22Rv1 (cell line): ENCODE measurements around the gene ADAMTS15.

ENCODE experiments used
- CTCF ChIP-seq: fragments of 450-650 bp; IDR thresholded peaks from 2 replicates; pipeline ENCODE4 v1.5.1; 2017; ENCODE audit warnings: mild to moderate bottlenecking
- ZFX ChIP-seq: fragments of 450-650 bp; IDR thresholded peaks from 2 replicates; pipeline ENCODE4 v1.6.1; 2017; ENCODE audit warnings: antibody characterized with exemption, borderline replicate concordance

- TF ChIP-seq CTCF, result no peak
- no peak for TF ChIP-seq ZFX
Observed at GRCh38 chr11:130421697-130422096, 26.7 kb upstream of the ADAMTS15 start.
